ENCODE data around the gene COMTD1. TPM values are rescaled to one million over a fixed set of nuclear protein-coding genes. Genes with fewer than 3 reads are reported as not detected.
A peak's percentile ranks its signal among the peaks of the same experiment; 100 is the strongest.
"Not testable (repeated sequence)": the region's sequence is repeated elsewhere in the genome, so short reads cannot be mapped to it uniquely, and the experiment has no call there.

COMTD1 gene
- total RNA-seq, 1 donor from 2014 or later, result 15.7 TPM

GRCh38 chr10:75189266-75190096, 46.3 kb downstream of the COMTD1 start:
- Mint-ChIP-seq H3K4me3 (ENCODE audit: unreplicated experiment) (no peak overlapping the region), H3K4me1 (ENCODE audit: low read depth) (peaks cover 10% of the 10 kb centered on the region), H3K9me3 (ENCODE audit: low read depth) (no peaks in the 10 kb centered on the region), H3K27ac (ENCODE audit: unreplicated experiment) (no peak overlapping the region), H3K36me3 (ENCODE audit: low read depth) (no peaks in the 10 kb centered on the region), H3K27me3 (ENCODE audit: low read depth) (no peaks in the 10 kb centered on the region)
- no peak for TF ChIP-seq CTCF (IDR thresholded peaks at IDR 0.05)
- no peak for DNase-seq (ENCODE audit: low spot score)

DNA sequence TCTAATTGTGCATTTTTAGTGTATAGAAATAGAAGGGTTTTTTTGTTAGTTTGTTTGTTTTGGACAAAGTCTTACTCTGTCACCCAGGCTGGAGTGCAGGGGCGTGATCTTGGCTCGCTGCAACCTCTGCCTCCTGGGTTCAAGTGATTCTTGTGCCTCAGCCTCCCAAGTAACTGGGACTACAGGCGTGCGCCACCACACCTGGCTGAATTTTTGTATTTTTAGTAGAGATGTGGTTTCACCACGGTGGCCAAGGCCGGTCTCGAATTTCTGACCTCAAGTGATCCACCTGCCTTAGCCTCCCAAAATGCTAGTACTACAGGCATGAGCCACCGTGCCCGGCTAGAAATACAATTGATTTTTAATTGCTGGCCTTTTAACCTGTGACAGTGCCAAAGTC, 47.2 kb downstream of the COMTD1 start:
- not testable (repeated sequence) for H3K4me1 Mint-ChIP-seq (ENCODE audit: low read depth); H3K27ac Mint-ChIP-seq (ENCODE audit: unreplicated experiment); H3K27me3 Mint-ChIP-seq (ENCODE audit: low read depth); DNase-seq (ENCODE audit: low spot score); H3K36me3 Mint-ChIP-seq (ENCODE audit: low read depth); H3K4me3 Mint-ChIP-seq (ENCODE audit: unreplicated experiment); H3K9me3 Mint-ChIP-seq (ENCODE audit: low read depth)

DNA sequence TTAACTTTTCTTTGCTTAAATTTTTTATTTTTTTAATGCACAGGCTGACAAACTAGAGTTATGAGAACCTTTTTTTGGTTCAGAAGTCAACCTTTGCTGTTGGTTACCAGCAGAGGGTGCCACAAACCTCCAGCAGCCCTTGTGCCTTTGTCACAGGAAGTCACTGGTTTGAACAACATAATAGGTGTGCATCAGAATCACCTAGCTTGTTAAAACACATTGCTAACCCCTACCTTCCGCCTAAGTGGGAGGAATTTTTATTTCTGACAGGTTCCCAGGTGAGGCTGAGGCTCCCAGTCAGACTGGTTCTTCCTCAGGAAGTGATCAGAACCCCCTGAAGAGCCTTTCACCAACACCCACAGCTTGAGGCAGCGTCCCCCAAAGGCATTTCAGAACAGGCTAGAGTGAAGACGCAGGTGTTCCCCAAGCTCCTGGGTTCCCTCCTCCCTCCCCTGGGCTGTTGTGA, 47.8 kb downstream of the COMTD1 start:
- Mint-ChIP-seq H3K4me3 (ENCODE audit: unreplicated experiment) (no peak overlapping the region), H3K9me3 (ENCODE audit: low read depth) (no peaks in the 10 kb centered on the region), H3K36me3 (ENCODE audit: low read depth) (peaks cover 2% of the 10 kb centered on the region), H3K4me1 (ENCODE audit: low read depth) (peaks cover 10% of the 10 kb centered on the region), H3K27ac (ENCODE audit: unreplicated experiment) (no peak overlapping the region), H3K27me3 (ENCODE audit: low read depth) (no peaks in the 10 kb centered on the region)
- DNase-seq (ENCODE audit: low spot score), result no peak
- peak; percentile 83 for TF ChIP-seq CTCF (IDR thresholded peaks at IDR 0.05)

GRCh38 chr10:75186310-75186709, 49.4 kb downstream of the COMTD1 start:
- Mint-ChIP-seq H3K27ac (ENCODE audit: unreplicated experiment) (no peak overlapping the region), H3K4me1 (ENCODE audit: low read depth) (peaks cover 6% of the 10 kb centered on the region), H3K36me3 (ENCODE audit: low read depth) (peaks cover 3% of the 10 kb centered on the region)

More at GRCh38 chr10:75186310-75186709, 49.4 kb downstream of the COMTD1 start:
- Mint-ChIP-seq H3K9me3 (ENCODE audit: low read depth) (no peaks in the 10 kb centered on the region), H3K4me3 (ENCODE audit: unreplicated experiment) (no peak overlapping the region), H3K27me3 (ENCODE audit: low read depth) (no peaks in the 10 kb centered on the region)
- DNase-seq (ENCODE audit: low spot score), result no peak
- no peak for TF ChIP-seq CTCF (IDR thresholded peaks at IDR 0.05)

Other genes starting within 250 kb of the COMTD1 start
- 22.0 to 24.7 TPM (median 23.1 TPM) in 3 replicates for gene SAMD8, start 124.3 kb downstream of the COMTD1 start, total RNA-seq
- gene VDAC2, start 25.2 kb downstream of the COMTD1 start, total RNA-seq, result 142 to 161 TPM (median 155 TPM) in 3 replicates
- gene ZNF503, start 165.8 kb upstream of the COMTD1 start, total RNA-seq, result 12.3 to 26.0 TPM (median 24.8 TPM) in 3 replicates
- gene LRMDA, start 195.7 kb upstream of the COMTD1 start, total RNA-seq, result 0.34 to 3.5 TPM (median 2.8 TPM) in 3 replicates

All from chondrocyte (in vitro differentiated cells).